DMS79 treated with DMSO at 0.1 percent for 48 hours (cell line): Measurements from ENCODE around the gene C15orf62.

Experiments
- DNase-seq: peaks from one replicate; lab custom pipeline; 2025; lab: John Stamatoyannopoulos, UW

Gene C15orf62

GRCh38 chr15:40755812-40756208, 14.0 kb upstream of the C15orf62 start:
- peak; percentile 29 for DNase-seq

GRCh38 chr15:40756938-40757337, 12.8 kb upstream of the C15orf62 start:
- DNase-seq, result no peak

GRCh38 chr15:40759961-40760360, 9.8 kb upstream of the C15orf62 start:
- no peak for DNase-seq

DNA sequence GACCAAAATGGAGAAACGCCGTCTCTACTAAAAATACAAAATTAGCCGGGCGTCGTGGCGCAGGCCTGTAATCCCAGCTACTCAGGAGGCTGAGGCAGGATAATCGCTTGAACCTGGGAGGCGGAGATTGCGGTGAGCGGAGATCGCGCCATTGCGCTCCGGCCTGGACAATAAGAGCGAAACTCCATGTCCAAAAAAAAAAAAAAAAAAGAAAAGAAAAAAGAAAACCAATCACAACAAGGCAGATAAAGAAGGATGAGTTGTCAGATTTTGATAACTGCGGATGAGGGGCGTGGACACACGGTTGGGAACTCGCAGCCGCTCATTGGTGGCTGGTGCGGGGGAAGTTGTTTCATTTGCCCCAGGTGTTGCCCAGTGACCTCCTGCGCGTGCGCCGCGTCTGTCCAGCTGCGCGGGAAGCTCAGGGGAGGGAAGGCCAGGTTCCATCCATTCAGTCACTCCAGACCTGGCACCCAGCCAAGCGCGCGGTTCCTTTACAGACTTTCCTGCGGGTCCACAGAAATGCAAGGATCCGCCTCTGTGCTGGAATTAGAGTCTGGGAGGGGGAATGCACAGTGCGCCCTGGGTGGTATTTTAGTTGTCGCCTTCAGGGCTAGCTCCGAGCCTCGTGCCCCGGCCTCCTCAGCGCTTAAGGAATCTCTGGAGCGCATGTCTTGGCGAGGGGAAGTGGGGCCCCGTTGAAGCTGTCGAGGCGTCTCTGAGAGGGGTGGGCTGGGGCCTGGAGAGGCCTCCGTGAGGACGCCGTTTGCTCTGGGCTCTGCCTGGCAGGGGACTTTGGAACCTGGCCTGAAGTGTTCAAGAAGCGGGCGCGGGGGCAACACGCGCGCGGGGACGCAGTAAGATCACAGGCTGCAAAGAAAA, 6.6 kb upstream of the C15orf62 start:
- peak; percentile 61 for DNase-seq

DNA sequence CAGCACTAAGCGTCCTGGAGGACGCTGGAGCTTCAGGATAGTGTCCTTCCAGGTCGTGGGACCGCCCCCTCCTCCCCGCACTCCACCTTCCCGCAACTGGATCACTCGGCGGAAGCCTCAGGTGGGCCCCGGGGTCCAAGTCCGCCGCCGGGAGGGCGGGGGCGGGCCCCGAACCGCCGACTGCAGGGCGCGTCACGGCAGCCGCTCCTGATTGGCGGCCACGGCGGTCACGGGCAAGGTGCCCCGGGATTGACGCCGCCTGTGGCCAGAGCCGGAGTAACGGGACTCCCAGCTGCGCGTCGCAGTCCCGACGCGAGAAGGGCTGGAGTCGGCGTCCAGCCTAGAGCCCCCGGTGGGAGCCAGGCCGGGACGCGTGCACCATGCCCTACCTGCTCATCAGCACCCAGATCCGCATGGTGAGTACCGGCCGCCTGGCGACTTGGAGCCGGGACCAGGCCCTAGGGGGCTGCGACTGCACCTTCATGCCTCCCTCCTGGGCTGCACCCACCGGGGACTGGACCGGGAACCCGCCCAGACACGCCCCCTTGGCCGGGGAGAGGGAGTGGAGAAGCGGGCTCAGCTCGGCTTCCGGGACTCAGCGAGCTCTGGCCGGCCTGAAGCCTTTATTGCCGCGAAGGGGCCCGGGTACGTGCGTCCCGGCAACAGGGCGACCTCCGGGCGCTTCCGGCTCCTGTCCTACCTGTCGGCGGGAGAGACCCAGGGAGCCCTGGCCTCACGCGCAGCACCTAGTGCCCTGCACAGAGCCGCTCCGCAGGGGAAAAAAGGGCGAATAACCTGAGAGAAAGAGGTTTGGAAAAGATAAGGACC, 5.8 kb upstream of the C15orf62 start, which contains the start of gene GCHFR:
Gene GCHFR (plus strand): TSS at position 268 of the 828 bp plus-strand sequence. CDS start 113 bp downstream, at position 381.
- DNase-seq, result peak; percentile 29

- DNase-seq, result peak; percentile 18
These were observed 5.1 kb upstream of the C15orf62 start for GRCh38 chr15:40764629-40765103.

DNA sequence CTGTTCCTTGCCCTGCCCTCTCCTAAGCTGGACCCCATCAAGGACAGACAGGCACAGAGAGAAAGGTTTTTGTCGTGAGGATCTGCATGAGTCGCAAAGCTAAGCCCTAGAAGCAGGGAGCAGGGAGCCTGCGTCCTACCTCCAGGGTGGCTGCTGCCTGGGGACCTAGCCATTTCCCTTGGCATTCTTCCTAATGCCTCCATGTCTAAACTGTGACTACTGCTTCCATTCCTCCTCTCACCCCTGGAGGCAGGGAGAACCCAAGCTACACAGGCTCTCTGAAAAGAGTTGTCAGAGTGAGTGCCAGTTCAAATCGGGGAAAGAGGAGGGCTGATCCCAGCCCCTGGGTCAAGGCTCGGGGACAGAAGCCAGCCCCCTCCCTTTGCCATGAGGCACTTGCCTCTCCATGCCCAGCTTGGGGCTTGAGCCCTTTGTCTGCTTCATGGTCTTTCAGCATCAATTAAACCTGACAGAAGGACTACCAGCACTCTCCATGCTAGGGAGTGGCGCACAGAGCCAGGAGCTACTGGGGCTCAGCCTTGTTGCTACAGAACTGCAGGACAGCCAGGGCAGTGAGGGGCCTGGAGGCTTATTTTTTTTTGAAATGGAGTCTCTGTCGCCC, 3.5 kb upstream of the C15orf62 start:
- DNase-seq, result no peak

DNA sequence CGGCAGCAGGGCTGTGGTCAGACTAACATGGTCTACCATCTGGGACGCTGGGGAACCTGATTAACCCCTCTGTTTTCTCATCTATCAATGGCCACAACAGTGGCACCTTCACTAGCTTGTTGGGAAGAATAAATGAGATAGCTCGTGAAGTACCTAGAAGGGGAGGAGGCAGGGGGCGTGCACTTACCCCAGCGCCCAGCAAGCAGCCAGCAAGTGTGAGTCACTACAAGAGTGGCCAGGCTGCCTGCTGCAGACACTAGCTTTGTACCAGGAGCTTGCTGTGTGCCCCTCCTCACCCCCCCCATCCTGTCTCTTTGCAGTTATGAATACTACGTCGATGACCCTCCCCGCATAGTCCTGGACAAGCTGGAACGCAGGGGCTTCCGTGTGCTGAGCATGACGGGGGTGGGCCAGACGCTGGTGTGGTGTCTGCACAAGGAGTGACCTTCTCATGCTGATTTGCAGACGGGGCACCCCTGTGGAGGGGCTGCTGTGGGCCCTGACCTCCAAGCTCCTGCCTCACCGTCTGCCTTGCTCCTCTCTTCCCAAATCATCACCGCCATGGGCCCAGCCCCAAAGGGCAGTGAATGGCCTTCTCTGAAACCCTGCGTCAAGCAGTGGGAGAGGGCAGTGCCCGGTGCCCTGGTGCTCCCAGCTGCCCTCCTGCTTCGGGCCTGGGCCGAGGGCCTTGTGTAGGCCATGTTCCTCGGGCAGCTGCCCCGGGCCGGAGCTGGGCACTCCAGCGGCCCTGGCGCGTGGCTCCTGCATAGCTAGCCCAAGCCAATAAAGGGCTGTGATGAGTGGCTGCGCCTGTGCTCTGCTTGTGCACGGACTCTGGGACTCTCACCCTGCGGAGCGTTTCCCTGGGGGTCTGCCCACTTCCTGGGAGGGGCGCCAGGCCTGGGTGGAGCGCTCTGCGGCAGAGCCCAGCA, 2.6 kb upstream of the C15orf62 start:
- no peak for DNase-seq

GRCh38 chr15:40767838-40768500, 1.8 kb upstream of the C15orf62 start:
- no peak for DNase-seq

DNA sequence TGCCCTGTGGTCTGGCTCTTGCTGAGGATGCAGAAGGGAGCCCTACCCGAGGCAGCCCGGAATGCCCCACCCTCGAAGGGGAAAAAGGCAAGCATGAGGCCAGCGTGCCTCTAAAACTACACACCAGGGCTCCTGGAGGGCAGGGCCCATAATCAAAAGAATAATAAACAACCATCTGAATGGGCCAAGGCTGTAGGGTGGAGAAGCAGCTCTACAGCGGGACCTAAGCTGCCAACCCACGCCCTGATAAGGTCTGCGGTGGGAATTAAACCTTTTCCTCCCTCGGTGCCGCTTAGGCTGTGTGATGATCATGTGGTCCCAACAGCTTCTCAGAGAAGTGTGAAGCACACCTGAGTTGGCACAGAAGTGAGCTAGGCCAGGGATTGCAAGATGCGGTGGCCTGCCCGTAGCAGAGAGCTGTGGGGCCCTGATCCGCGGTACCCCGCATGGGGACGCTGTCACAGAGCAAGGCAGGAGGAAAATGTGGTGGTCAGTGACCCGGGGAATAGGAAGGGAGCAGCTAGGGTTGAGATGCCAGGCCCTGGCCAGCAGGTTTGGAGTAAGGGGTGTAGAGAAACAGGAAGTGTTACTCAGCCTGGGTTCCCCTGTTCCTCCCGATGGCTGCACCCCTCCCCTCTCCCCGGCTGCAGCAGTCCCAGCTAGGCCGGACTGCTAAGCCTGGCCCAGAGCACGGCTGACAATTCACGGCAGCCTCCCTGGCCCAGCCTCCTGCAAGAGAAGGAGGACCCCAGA, 1.1 kb upstream of the C15orf62 start:
- no peak for DNase-seq

DNA sequence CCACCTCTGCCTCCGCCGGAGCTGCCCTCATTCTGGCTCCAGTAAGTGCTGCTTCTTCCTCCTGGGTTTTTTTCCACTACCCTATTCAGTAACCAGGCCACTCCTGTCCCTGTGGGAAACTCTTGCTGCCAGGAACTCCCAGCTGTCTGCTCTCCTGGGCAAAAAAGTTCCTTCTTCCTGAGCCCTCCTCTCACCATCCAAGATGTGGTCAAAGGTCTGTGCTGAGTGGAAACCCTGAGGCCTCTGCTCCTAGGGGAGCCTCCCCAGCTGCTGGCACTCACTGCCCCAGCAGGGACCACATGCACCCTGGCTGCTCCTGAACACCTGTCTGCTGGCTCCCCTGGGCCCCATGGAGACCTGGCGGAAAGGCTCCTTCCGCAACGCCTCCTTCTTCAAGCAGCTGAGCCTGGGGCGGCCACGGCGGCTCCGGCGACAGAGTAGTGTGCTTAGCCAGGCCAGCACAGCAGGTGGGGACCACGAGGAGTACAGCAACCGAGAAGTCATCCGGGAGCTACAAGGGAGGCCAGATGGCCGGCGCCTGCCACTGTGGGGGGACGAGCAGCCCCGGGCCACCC, 454 bp downstream of the C15orf62 start:
- DNase-seq, result peak; percentile 43

DNA sequence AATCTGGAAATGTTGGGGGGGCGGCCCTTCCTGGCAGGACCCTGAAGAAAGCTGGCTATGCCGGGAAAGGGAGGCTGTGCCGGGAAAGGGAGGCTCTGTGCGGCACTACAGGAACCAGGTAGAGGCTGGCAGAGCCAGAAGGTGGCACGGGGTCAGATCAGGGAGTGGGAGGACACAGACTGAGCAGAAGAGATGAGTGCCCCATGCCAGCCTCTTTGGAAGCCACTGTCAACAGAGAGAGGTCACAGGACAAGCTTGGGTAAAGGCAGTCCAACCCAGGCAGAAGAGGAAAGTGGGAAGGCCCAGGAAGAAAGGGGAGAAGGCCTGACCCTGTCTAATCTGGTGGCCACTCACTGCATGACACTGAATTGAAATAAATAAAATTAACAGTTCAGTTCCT, 1.5 kb downstream of the C15orf62 start:
- no peak for DNase-seq

DNA sequence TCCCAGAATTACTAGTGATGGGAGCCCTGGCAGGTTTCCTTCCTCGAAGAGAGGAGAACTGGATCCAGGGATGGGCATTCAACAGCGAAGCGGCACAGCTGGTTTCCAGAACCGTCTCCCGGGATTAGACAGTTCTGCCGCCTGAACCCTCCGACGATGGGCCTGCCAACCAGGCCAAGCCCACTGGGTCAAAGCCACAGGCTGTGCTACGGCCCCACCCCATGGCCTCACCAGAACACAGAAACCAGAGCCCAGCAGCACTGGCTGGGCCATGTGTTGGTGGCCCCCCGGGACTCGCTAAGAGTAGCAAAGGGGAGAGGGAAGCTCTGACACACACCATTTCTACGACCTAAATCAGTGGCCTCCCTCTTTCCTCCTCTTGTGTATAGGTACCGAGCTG, 2.2 kb downstream of the C15orf62 start:
- no peak for DNase-seq

- DNase-seq, result no peak
These were observed 3.7 kb downstream of the C15orf62 start for GRCh38 chr15:40773496-40773895.

DNA sequence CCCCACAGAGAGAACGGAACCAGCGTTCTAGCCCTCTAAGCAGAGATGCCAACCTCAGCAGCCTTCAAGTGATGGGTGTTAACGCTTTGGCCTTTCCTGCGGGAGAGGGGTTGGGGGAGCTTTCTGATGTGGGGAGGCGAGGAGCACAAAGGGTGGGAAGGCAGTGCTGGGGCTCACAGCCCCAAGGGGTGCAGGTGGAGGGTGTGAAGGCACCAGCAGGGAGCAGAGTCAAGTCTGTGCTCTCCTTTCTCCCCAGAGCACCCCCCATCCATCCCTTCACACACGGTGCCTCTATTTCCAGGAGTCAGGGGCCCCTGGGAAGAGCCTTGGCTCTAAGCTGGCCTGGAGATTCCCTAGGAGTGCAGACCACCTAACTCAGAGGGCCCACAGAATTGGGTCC, 4.1 kb downstream of the C15orf62 start:
- no peak for DNase-seq

DNA sequence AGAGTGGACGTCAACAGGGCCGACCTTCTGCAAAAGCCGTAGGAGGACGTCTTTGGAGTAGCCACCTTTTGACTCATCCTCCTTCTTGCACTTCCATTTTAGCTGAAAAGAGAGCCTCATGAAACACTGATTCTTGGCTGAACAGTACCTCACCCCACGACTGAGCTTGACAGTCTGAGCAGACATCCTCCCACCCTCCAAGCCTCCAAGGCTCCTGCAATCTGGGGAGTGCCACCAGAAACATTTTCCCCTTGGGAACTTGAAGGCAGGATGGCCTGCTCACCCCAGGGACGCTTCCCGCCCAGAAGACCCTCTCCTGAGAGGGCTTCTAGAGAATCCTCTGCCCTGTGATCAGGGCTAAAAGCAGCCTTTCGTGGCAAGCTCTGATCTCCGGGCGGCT, 5.2 kb downstream of the C15orf62 start:
- no peak for DNase-seq

- DNase-seq, result no peak
These were observed 6.2 kb downstream of the C15orf62 start for GRCh38 chr15:40775740-40776536.

GRCh38 chr15:40776537-40777141, 6.9 kb downstream of the C15orf62 start:
- no peak for DNase-seq
